K562 (cell line): ENCODE data around the gene ITPRIPL2. TPM values are rescaled to one million over a fixed set of nuclear protein-coding genes. Genes with fewer than 3 reads are reported as not detected.

Source experiments
- BCOR ChIP-seq: fragments of 450-650 bp; IDR thresholded peaks from 2 replicates; pipeline ENCODE4 v1.6.1; 2016
- EGR1 ChIP-seq: fragments of 450-650 bp; conservative IDR thresholded peaks from 2 replicates; pipeline ENCODE4 v1.6.1; 2017; ENCODE audit warnings: mild to moderate bottlenecking
- FOXJ2 ChIP-seq: fragments of 200-800 bp; sonication (Bioruptor generic); IDR thresholded peaks from 2 replicates; pipeline ENCODE4 v1.6.1; 2016; ENCODE audit warnings: missing genetic modification characterization, missing compliant biosample characterization
- FOXM1 ChIP-seq, 2 experiments: fragments of 450-650 bp in 1 of 2; sonication (generic) in 1 of 2; formaldehyde crosslinking in 1 of 2; IDR thresholded peaks; 2 replicates each; pipeline versions ENCODE4 v1.6.1 to v1.9.0; 2017 to 2022; ENCODE audit warnings: low read depth in 2 of 2, mild to moderate bottlenecking in 2 of 2, missing genetic modification reagents in 1 of 2, moderate library complexity in 1 of 2
- RBBP5 ChIP-seq: fragments of 200-600 bp; sonication (generic); IDR thresholded peaks from 2 replicates; pipeline ENCODE4 v1.6.1; 2012; ENCODE audit warnings: borderline replicate concordance, mild to moderate bottlenecking, low read length, control low read depth, inconsistent platforms; ENCODE audit not compliant: insufficient read depth, poor library complexity, severe bottlenecking
- SMAD1 ChIP-seq: fragments of 150-350 bp; IDR thresholded peaks from 2 replicates; pipeline ENCODE4 v1.6.1; 2014; ENCODE audit warnings: low read length, low read depth; ENCODE audit not compliant: partially characterized antibody
- ZFPM2 ChIP-seq: fragments of 250-450 bp; sonication (Bioruptor Pico); IDR thresholded peaks from 2 replicates; pipeline ENCODE4 v1.5.1; 2022; ENCODE audit warnings: mild to moderate bottlenecking
- ZNF778 ChIP-seq: fragments of 450-650 bp; formaldehyde crosslinking; IDR thresholded peaks from 2 replicates; pipeline ENCODE4 v1.4.0; 2020; ENCODE audit warnings: mild to moderate bottlenecking, moderate library complexity
- polyA plus RNA-seq, 8 experiments: library from polyadenylated mRNA; depleted of rRNA in 4 of 8; stranded (reverse) in 5 of 8; unstranded in 3 of 8; fragments of >200 nt; fragmentation: Nextera tagmentation in 2 of 8; fragmentation: Illumina TruSeq in 1 of 8; extraction: Ambion mirVana in 2 of 8; extraction: Trizol in 1 of 8; gene quantifications; 2 replicates each; pipeline versions ENCODE4 v1.2.1 to v1.2.3, GENCODE V29; 2011 to 2014; ENCODE audit warnings: inconsistent platforms in 1 of 8, missing spikeins in 1 of 8
- total RNA-seq, 7 experiments: library from RNA; depleted of rRNA in 6 of 7; stranded (reverse); fragments of >200 nt in 6 of 7; fragmentation: Illumina TruSeq in 2 of 7; extraction: Trizol in 2 of 7; gene quantifications; 2 replicates each; pipeline versions ENCODE4 v1.2.1 to v1.2.3, GENCODE V29; 2011 to 2021; ENCODE audit warnings: low replicate concordance in 1 of 7
- TF ChIP-seq, protein P1 (sequence below): fragments of 450-650 bp; IDR thresholded peaks from 2 replicates; pipeline ENCODE4 v1.6.1; 2016; ENCODE audit warnings: mild to moderate bottlenecking, moderate library complexity
- TF ChIP-seq, protein P2 (sequence below): sonication (generic); formaldehyde crosslinking; IDR thresholded peaks from 2 replicates; pipeline ENCODE4 v1.9.0; 2022; ENCODE audit warnings: mild to moderate bottlenecking, missing genetic modification reagents
- TF ChIP-seq, protein P3 (sequence below): fragments of 450-650 bp; IDR thresholded peaks from 2 replicates; pipeline ENCODE4 v1.7.1; 2018; ENCODE audit warnings: mild to moderate bottlenecking, low read depth; ENCODE audit not compliant: partially characterized antibody

ITPRIPL2 gene
- total and polyA plus RNA-seq, 9 of the 15 experiments (the other 6 are each of a cell fraction or from before 2014, with no cell fraction given), result 0.04 to 2.2 (median 0.58) TPM

DNA sequence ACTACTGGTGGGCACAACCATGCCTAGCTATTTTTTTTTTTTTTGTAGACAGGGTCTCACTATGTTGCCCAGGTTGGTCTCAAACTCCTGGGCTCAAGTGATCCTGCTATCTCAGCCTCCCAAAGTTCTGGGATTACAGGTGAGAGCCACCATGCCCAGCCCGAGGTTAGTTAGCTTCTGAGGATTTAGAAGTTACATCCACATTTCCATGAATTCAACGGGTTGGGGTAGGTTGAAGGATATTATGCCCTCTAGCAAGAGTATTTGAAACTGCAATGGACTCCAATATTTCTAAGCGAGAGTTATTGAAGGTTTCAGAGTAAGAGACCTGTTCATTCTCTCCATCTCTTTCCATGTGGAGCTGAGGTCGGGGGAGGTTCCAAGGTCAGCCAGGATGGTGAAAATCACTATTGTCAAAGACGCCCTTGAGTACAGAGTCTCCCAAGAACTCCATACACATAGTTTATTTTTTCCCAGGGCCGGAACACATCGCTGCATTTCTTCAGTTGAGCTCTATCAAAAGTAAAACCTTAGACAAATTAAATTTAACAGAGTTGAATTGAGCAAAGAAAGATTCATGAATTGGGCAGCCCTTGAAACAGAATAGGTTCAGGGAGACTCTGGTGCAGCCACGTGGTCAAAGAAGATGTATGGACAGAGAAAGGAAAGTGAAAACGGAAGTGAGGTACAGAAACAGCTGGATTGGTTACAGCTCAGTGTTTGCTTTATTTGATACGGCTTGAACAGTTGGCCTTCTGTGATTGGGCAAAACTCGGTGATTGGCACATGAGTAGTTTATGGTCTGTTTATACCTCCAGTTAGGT, 19.0 kb upstream of the ITPRIPL2 start (continued):
- TF ChIP-seq, protein P1, sequence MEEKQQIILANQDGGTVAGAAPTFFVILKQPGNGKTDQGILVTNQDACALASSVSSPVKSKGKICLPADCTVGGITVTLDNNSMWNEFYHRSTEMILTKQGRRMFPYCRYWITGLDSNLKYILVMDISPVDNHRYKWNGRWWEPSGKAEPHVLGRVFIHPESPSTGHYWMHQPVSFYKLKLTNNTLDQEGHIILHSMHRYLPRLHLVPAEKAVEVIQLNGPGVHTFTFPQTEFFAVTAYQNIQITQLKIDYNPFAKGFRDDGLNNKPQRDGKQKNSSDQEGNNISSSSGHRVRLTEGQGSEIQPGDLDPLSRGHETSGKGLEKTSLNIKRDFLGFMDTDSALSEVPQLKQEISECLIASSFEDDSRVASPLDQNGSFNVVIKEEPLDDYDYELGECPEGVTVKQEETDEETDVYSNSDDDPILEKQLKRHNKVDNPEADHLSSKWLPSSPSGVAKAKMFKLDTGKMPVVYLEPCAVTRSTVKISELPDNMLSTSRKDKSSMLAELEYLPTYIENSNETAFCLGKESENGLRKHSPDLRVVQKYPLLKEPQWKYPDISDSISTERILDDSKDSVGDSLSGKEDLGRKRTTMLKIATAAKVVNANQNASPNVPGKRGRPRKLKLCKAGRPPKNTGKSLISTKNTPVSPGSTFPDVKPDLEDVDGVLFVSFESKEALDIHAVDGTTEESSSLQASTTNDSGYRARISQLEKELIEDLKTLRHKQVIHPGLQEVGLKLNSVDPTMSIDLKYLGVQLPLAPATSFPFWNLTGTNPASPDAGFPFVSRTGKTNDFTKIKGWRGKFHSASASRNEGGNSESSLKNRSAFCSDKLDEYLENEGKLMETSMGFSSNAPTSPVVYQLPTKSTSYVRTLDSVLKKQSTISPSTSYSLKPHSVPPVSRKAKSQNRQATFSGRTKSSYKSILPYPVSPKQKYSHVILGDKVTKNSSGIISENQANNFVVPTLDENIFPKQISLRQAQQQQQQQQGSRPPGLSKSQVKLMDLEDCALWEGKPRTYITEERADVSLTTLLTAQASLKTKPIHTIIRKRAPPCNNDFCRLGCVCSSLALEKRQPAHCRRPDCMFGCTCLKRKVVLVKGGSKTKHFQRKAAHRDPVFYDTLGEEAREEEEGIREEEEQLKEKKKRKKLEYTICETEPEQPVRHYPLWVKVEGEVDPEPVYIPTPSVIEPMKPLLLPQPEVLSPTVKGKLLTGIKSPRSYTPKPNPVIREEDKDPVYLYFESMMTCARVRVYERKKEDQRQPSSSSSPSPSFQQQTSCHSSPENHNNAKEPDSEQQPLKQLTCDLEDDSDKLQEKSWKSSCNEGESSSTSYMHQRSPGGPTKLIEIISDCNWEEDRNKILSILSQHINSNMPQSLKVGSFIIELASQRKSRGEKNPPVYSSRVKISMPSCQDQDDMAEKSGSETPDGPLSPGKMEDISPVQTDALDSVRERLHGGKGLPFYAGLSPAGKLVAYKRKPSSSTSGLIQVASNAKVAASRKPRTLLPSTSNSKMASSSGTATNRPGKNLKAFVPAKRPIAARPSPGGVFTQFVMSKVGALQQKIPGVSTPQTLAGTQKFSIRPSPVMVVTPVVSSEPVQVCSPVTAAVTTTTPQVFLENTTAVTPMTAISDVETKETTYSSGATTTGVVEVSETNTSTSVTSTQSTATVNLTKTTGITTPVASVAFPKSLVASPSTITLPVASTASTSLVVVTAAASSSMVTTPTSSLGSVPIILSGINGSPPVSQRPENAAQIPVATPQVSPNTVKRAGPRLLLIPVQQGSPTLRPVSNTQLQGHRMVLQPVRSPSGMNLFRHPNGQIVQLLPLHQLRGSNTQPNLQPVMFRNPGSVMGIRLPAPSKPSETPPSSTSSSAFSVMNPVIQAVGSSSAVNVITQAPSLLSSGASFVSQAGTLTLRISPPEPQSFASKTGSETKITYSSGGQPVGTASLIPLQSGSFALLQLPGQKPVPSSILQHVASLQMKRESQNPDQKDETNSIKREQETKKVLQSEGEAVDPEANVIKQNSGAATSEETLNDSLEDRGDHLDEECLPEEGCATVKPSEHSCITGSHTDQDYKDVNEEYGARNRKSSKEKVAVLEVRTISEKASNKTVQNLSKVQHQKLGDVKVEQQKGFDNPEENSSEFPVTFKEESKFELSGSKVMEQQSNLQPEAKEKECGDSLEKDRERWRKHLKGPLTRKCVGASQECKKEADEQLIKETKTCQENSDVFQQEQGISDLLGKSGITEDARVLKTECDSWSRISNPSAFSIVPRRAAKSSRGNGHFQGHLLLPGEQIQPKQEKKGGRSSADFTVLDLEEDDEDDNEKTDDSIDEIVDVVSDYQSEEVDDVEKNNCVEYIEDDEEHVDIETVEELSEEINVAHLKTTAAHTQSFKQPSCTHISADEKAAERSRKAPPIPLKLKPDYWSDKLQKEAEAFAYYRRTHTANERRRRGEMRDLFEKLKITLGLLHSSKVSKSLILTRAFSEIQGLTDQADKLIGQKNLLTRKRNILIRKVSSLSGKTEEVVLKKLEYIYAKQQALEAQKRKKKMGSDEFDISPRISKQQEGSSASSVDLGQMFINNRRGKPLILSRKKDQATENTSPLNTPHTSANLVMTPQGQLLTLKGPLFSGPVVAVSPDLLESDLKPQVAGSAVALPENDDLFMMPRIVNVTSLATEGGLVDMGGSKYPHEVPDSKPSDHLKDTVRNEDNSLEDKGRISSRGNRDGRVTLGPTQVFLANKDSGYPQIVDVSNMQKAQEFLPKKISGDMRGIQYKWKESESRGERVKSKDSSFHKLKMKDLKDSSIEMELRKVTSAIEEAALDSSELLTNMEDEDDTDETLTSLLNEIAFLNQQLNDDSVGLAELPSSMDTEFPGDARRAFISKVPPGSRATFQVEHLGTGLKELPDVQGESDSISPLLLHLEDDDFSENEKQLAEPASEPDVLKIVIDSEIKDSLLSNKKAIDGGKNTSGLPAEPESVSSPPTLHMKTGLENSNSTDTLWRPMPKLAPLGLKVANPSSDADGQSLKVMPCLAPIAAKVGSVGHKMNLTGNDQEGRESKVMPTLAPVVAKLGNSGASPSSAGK, result peak; percentile 28; the same call in 1 of the 2 replicates
- no peak for TF ChIP-seq ZFPM2
- TF ChIP-seq, protein P2, sequence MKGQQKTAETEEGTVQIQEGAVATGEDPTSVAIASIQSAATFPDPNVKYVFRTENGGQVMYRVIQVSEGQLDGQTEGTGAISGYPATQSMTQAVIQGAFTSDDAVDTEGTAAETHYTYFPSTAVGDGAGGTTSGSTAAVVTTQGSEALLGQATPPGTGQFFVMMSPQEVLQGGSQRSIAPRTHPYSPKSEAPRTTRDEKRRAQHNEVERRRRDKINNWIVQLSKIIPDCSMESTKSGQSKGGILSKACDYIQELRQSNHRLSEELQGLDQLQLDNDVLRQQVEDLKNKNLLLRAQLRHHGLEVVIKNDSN (CRISPR knock-in tag), result peak; percentile 36; the same call in 1 of the 2 replicates
- TF ChIP-seq EGR1, result no peak
- no peak for TF ChIP-seq SMAD1
- TF ChIP-seq ZNF778, result no peak
- TF ChIP-seq BCOR, result 0 out of 2 replicates have a peak, but pooled peaks have one; percentile 13
- no peak for TF ChIP-seq RBBP5
- TF ChIP-seq, protein P3, sequence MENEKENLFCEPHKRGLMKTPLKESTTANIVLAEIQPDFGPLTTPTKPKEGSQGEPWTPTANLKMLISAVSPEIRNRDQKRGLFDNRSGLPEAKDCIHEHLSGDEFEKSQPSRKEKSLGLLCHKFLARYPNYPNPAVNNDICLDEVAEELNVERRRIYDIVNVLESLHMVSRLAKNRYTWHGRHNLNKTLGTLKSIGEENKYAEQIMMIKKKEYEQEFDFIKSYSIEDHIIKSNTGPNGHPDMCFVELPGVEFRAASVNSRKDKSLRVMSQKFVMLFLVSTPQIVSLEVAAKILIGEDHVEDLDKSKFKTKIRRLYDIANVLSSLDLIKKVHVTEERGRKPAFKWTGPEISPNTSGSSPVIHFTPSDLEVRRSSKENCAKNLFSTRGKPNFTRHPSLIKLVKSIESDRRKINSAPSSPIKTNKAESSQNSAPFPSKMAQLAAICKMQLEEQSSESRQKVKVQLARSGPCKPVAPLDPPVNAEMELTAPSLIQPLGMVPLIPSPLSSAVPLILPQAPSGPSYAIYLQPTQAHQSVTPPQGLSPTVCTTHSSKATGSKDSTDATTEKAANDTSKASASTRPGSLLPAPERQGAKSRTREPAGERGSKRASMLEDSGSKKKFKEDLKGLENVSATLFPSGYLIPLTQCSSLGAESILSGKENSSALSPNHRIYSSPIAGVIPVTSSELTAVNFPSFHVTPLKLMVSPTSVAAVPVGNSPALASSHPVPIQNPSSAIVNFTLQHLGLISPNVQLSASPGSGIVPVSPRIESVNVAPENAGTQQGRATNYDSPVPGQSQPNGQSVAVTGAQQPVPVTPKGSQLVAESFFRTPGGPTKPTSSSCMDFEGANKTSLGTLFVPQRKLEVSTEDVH, result no peak
- TF ChIP-seq FOXM1 (IDR thresholded peaks at IDR 0.05; ENCODE audit: low read depth), result peak; percentile 34; the same call in 1 of the 2 replicates
- no peak for TF ChIP-seq FOXM1 (CRISPR knock-in tag; IDR thresholded peaks at IDR 0.05; ENCODE audit: low read depth)
- no peak for TF ChIP-seq FOXJ2 (tag)
